22Rv1 (cell line): Measurements from ENCODE around the gene INSYN1.
A peak's percentile ranks its signal among the peaks of the same experiment; 100 is the strongest.

ENCODE experiments used
- H3K27ac ChIP-seq: fragments of 450-650 bp; 2 replicates; pipeline ENCODE4 v1.5.1; 2017
- CTCF ChIP-seq: fragments of 450-650 bp; IDR thresholded peaks from 2 replicates; pipeline ENCODE4 v1.5.1; 2017; ENCODE audit warnings: mild to moderate bottlenecking
- ZFX ChIP-seq: fragments of 450-650 bp; IDR thresholded peaks from 2 replicates; pipeline ENCODE4 v1.6.1; 2017; ENCODE audit warnings: antibody characterized with exemption, borderline replicate concordance

Gene INSYN1

GRCh38 chr15:73782344-73782959, 29.3 kb upstream of the INSYN1 start:
- no peak for TF ChIP-seq ZFX
- TF ChIP-seq CTCF, result no peak
- H3K27ac ChIP-seq, result no peak overlapping the region

- TF ChIP-seq CTCF (0 out of 2 replicates have a peak, but pooled peaks have one; percentile 14), ZFX (no peak)
These were observed 28.1 kb upstream of the INSYN1 start for GRCh38 chr15:73781038-73781925.

GRCh38 chr15:73779974-73780373, 26.8 kb upstream of the INSYN1 start:
- TF ChIP-seq ZFX, result no peak
- no peak overlapping the region for H3K27ac ChIP-seq

More at GRCh38 chr15:73781038-73781925, 28.1 kb upstream of the INSYN1 start:
- no peak overlapping the region for H3K27ac ChIP-seq

GRCh38 chr15:73777741-73778140, 24.6 kb upstream of the INSYN1 start:
- TF ChIP-seq CTCF (no peak), ZFX (no peak)
- H3K27ac ChIP-seq, result no peak overlapping the region

GRCh38 chr15:73773428-73773827, 20.3 kb upstream of the INSYN1 start:
- no peak overlapping the region for H3K27ac ChIP-seq
- TF ChIP-seq CTCF (no peak), ZFX (no peak)

- TF ChIP-seq ZFX, result no peak
- no peak for TF ChIP-seq CTCF
These were observed 18.4 kb upstream of the INSYN1 start for GRCh38 chr15:73771385-73772045.

GRCh38 chr15:73770050-73770449, 16.9 kb upstream of the INSYN1 start:
- no peak overlapping the region for H3K27ac ChIP-seq
- TF ChIP-seq ZFX, result no peak
- no peak for TF ChIP-seq CTCF

More at GRCh38 chr15:73771385-73772045, 18.4 kb upstream of the INSYN1 start:
- no peak overlapping the region for H3K27ac ChIP-seq
